A549 (cell line): ENCODE data around the gene TFAP2C.

Source experiments
- BHLHE40 ChIP-seq: IDR thresholded peaks from 2 replicates; pipeline ENCODE4 v1.6.1; 2012; ENCODE audit warnings: low read depth, low read length, inconsistent platforms
- CEBPB ChIP-seq, 2 experiments: fragments of >200 bp in 1 of 2; sonication (Bioruptor Twin) in 1 of 2; formaldehyde crosslinking in 1 of 2; IDR thresholded peaks; 2 replicates each; pipeline ENCODE4 v1.6.1; 2012 to 2016
- CHD2 ChIP-seq: fragments of 150-350 bp; IDR thresholded peaks from 2 replicates; pipeline ENCODE4 v1.6.1; 2014; ENCODE audit warnings: low read length; ENCODE audit not compliant: partially characterized antibody
- CHD4 ChIP-seq: fragments of 200-600 bp; sonication (generic); IDR thresholded peaks from 2 replicates; pipeline ENCODE4 v1.6.1; 2016; ENCODE audit warnings: antibody characterized with exemption, mild to moderate bottlenecking, borderline replicate concordance
- POLR2A ChIP-seq: IDR thresholded peaks from 2 replicates; pipeline ENCODE4 v1.6.1; 2012; ENCODE audit warnings: mild to moderate bottlenecking, low read length
- POLR2AphosphoS2 ChIP-seq: conservative IDR thresholded peaks from 2 replicates; pipeline ENCODE4 v1.6.1; 2012; ENCODE audit warnings: low read length, improper control_type of control experiment, inconsistent platforms
- SMC3 ChIP-seq: fragments of >200 bp; sonication (Bioruptor Twin); formaldehyde crosslinking; IDR thresholded peaks from 3 replicates; pipeline ENCODE4 v1.6.1; 2018; ENCODE audit warnings: inconsistent platforms
- SREBF2 ChIP-seq: fragments of 450-650 bp; IDR thresholded peaks from 2 replicates; pipeline ENCODE4 v1.6.1; 2014; ENCODE audit warnings: mild to moderate bottlenecking, moderate library complexity
- TF ChIP-seq, protein P1 (sequence below): fragments of >200 bp; sonication (Bioruptor Twin); formaldehyde crosslinking; IDR thresholded peaks from 3 replicates; pipeline ENCODE4 v1.5.1; 2016
- TF ChIP-seq, protein P2 (sequence below): fragments of 200-600 bp; sonication (generic); IDR thresholded peaks from 2 replicates; pipeline ENCODE4 v1.6.1; 2016; ENCODE audit warnings: antibody characterized with exemption, mild to moderate bottlenecking, moderate library complexity
- TF ChIP-seq, protein P3 (sequence below): IDR thresholded peaks from 2 replicates; pipeline ENCODE4 v1.6.1; 2012

DNA sequence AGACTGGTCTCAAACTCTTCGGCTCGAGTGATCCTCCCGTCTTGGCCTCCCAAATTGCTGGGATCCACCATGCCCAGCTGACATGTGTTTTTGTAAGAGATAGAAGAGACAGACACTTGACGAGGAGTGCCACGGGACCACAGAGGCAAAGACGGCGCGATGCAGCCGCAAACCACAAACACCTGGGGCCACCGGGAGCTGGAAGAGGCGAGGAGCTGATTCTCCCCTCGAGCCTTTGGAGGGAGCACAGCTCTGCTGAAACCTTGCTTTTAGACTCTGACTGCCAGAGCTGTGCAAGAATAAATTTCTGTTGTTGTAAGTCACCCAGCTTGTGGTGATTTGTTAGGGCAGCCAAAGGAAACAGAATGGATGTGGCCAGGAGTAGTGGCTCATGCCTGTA is 46.9 kb downstream of the TFAP2C start:
- TF ChIP-seq, protein P1, sequence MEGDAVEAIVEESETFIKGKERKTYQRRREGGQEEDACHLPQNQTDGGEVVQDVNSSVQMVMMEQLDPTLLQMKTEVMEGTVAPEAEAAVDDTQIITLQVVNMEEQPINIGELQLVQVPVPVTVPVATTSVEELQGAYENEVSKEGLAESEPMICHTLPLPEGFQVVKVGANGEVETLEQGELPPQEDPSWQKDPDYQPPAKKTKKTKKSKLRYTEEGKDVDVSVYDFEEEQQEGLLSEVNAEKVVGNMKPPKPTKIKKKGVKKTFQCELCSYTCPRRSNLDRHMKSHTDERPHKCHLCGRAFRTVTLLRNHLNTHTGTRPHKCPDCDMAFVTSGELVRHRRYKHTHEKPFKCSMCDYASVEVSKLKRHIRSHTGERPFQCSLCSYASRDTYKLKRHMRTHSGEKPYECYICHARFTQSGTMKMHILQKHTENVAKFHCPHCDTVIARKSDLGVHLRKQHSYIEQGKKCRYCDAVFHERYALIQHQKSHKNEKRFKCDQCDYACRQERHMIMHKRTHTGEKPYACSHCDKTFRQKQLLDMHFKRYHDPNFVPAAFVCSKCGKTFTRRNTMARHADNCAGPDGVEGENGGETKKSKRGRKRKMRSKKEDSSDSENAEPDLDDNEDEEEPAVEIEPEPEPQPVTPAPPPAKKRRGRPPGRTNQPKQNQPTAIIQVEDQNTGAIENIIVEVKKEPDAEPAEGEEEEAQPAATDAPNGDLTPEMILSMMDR = no peak
- no peak for TF ChIP-seq BHLHE40
- TF ChIP-seq, protein P2, sequence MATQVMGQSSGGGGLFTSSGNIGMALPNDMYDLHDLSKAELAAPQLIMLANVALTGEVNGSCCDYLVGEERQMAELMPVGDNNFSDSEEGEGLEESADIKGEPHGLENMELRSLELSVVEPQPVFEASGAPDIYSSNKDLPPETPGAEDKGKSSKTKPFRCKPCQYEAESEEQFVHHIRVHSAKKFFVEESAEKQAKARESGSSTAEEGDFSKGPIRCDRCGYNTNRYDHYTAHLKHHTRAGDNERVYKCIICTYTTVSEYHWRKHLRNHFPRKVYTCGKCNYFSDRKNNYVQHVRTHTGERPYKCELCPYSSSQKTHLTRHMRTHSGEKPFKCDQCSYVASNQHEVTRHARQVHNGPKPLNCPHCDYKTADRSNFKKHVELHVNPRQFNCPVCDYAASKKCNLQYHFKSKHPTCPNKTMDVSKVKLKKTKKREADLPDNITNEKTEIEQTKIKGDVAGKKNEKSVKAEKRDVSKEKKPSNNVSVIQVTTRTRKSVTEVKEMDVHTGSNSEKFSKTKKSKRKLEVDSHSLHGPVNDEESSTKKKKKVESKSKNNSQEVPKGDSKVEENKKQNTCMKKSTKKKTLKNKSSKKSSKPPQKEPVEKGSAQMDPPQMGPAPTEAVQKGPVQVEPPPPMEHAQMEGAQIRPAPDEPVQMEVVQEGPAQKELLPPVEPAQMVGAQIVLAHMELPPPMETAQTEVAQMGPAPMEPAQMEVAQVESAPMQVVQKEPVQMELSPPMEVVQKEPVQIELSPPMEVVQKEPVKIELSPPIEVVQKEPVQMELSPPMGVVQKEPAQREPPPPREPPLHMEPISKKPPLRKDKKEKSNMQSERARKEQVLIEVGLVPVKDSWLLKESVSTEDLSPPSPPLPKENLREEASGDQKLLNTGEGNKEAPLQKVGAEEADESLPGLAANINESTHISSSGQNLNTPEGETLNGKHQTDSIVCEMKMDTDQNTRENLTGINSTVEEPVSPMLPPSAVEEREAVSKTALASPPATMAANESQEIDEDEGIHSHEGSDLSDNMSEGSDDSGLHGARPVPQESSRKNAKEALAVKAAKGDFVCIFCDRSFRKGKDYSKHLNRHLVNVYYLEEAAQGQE = no peak
- no peak for TF ChIP-seq POLR2A
- no peak for TF ChIP-seq SREBF2
- TF ChIP-seq CHD4 = no peak
- no peak for TF ChIP-seq SMC3
- no peak for TF ChIP-seq POLR2AphosphoS2
- no peak for TF ChIP-seq CHD2
- TF ChIP-seq, protein P3, sequence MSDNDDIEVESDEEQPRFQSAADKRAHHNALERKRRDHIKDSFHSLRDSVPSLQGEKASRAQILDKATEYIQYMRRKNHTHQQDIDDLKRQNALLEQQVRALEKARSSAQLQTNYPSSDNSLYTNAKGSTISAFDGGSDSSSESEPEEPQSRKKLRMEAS = no peak
- no peak for TF ChIP-seq CEBPB (IDR thresholded peaks at IDR 0.05)
